Measurements from ENCODE around the gene IDH3G. TPM values are rescaled to one million over a fixed set of nuclear protein-coding genes. Genes with fewer than 3 reads are reported as not detected.

IDH3G gene
- total RNA-seq, 1 experiment from 2014 or later: 52.0 TPM

DNA sequence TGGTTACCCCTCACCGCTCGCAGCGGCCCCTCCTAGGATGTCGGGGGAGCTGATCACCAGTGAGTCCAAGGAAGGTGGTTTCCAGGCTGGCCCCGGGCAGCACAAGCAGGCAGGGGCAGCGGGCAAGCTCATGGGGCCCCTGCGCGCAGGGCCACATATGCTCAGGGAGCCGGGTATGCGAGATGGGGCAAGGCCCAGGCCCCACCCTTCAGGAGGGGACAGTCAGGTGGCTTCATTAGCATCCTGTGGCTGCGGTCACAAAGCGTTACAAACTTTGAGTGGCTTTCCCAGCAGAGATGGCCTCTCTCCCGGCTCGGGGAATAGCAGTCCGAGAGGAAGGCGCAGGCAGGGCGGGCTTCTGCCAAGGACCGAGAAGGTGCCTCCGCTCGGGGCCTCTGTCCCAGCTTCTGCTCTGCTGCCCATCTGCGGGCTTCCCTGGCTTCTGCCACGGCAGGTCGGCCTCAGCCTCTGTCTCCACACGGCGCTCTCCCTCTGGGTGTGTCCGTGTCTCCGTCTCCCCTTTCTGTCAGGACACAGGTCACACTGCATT lies 56.0 kb downstream of the IDH3G start:
- no peak for DNase-seq (ENCODE audit: low spot score)
- Histone ChIP-seq H3K4me3 (ENCODE audit: low read depth, low read length, poor library complexity, severe bottlenecking) (no peak overlapping the region), H3K9me3 (ENCODE audit: low read depth, low read length, poor library complexity, severe bottlenecking) (no peaks in the 10 kb centered on the region), H3K27ac (ENCODE audit: low read depth, low read length, poor library complexity, severe bottlenecking) (no peak overlapping the region), H3K27me3 (replicated peaks; ENCODE audit: insufficient read depth, low read depth, low read length, poor library complexity) (no peaks in the 10 kb centered on the region), H3K36me3 (ENCODE audit: insufficient read depth, low read length, poor library complexity, severe bottlenecking) (no peaks in the 10 kb centered on the region), H3K4me1 (ENCODE audit: insufficient read depth, low read length, poor library complexity, severe bottlenecking) (no peaks in the 10 kb centered on the region)
- BruUV-seq (replicated peaks): no TSS peak
- POLR2A ChIA-PET (ENCODE audit: low non-redundant PET): no interaction called here
- CTCF ChIA-PET: no interaction called here
- intact Hi-C loops (cut with micrococcal nuclease; ENCODE audit: unreplicated experiment): no loop called here
- TF ChIP-seq, protein P1, sequence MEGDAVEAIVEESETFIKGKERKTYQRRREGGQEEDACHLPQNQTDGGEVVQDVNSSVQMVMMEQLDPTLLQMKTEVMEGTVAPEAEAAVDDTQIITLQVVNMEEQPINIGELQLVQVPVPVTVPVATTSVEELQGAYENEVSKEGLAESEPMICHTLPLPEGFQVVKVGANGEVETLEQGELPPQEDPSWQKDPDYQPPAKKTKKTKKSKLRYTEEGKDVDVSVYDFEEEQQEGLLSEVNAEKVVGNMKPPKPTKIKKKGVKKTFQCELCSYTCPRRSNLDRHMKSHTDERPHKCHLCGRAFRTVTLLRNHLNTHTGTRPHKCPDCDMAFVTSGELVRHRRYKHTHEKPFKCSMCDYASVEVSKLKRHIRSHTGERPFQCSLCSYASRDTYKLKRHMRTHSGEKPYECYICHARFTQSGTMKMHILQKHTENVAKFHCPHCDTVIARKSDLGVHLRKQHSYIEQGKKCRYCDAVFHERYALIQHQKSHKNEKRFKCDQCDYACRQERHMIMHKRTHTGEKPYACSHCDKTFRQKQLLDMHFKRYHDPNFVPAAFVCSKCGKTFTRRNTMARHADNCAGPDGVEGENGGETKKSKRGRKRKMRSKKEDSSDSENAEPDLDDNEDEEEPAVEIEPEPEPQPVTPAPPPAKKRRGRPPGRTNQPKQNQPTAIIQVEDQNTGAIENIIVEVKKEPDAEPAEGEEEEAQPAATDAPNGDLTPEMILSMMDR (conservative IDR thresholded peaks at IDR 0.05; ENCODE audit: low read depth, low read length): no peak
- TF ChIP-seq EZH2 (IDR thresholded peaks at IDR 0.05; ENCODE audit: borderline replicate concordance, low read depth, low read length, poor library complexity, severe bottlenecking): no peak

DNA sequence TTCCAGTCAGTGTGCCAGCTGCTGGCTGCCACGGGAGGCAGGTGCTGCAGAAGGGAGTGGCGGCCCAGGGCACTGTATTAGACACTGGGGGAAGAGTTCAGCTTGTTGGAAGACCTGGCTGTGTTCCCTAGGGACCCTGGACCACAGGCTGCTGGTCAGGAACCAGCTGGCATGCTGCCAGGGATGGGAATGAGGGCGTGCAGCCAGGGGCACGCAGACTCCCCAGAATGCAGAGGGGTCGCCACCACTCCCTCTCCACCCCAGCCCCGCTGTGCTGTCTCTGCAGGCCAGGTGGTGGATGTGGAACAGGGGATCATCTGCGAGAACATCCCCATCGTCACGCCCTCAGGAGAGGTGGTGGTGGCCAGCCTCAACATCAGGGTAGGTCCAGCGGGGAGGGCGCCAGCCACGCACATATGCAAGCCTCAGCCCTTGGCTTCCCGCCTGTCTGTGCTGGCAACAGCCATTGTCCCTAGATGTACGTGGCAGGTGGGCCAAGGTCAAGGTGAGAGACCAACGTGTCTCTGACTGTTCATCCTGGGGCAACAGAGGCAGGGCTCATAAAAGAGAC lies 57.2 kb downstream of the IDH3G start:
- no TSS peak for BruUV-seq (replicated peaks)
- Histone ChIP-seq H3K9me3 (ENCODE audit: low read depth, low read length, poor library complexity, severe bottlenecking) (no peaks in the 10 kb centered on the region), H3K27me3 (replicated peaks; ENCODE audit: insufficient read depth, low read depth, low read length, poor library complexity) (no peaks in the 10 kb centered on the region), H3K4me1 (ENCODE audit: insufficient read depth, low read length, poor library complexity, severe bottlenecking) (no peaks in the 10 kb centered on the region), H3K36me3 (ENCODE audit: insufficient read depth, low read length, poor library complexity, severe bottlenecking) (no peaks in the 10 kb centered on the region), H3K4me3 (ENCODE audit: low read depth, low read length, poor library complexity, severe bottlenecking) (no peak overlapping the region), H3K27ac (ENCODE audit: low read depth, low read length, poor library complexity, severe bottlenecking) (no peak overlapping the region)
- POLR2A ChIA-PET (ENCODE audit: low non-redundant PET): no interaction called here
- TF ChIP-seq, protein P1 (conservative IDR thresholded peaks at IDR 0.05; ENCODE audit: low read depth, low read length): no peak
- TF ChIP-seq EZH2 (IDR thresholded peaks at IDR 0.05; ENCODE audit: borderline replicate concordance, low read depth, low read length, poor library complexity, severe bottlenecking): no peak
- intact Hi-C loops (cut with micrococcal nuclease; ENCODE audit: unreplicated experiment): no loop called here
- CTCF ChIA-PET: no interaction called here
- DNase-seq (ENCODE audit: low spot score): no peak

DNA sequence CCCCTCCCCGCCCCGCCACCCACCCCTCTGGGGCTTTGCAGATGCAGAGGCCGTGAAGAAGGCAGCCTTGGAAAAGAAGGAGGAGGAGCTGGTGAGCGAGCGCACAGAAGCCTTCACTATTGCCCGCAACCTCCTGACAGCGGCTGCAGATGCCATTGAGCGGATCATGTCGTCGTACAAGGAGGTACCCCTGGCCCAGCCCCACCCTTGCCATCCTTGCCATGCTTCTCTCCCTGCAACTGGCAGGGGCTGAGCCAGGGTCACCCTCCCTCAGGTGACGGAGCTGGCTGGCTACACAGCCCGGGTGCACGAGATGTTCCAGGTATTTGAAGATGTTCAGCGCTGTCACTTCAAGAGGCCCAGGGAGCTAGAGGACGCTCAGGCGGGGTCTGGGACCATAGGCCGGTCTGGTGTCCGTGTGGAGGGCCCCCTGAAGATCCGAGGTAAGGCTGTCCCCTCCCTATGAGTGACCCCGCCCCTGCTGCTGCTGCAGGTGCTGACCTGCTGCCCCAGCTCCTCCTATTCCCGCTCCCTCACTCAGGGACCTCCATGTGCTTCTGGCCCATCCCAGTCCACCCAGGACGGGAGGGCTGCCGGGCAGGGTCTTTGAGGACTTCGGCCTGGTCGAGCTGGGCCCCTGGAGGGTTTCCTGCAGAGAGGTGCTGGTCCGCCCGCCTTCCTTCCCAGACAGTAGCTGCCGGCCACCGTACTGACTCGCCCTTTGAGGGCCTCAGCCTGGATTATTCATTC lies 57.9 kb downstream of the IDH3G start:
- ChIA-PET CTCF (no interaction called here), POLR2A (ENCODE audit: low non-redundant PET) (no interaction called here)
- Histone ChIP-seq H3K4me3 (ENCODE audit: low read depth, low read length, poor library complexity, severe bottlenecking) (no peak overlapping the region), H3K4me1 (ENCODE audit: insufficient read depth, low read length, poor library complexity, severe bottlenecking) (no peaks in the 10 kb centered on the region), H3K27ac (ENCODE audit: low read depth, low read length, poor library complexity, severe bottlenecking) (no peak overlapping the region), H3K9me3 (ENCODE audit: low read depth, low read length, poor library complexity, severe bottlenecking) (no peaks in the 10 kb centered on the region), H3K27me3 (replicated peaks; ENCODE audit: insufficient read depth, low read depth, low read length, poor library complexity) (no peaks in the 10 kb centered on the region), H3K36me3 (ENCODE audit: insufficient read depth, low read length, poor library complexity, severe bottlenecking) (no peaks in the 10 kb centered on the region)
- no TSS peak for BruUV-seq (replicated peaks)
- DNase-seq (ENCODE audit: low spot score): no peak
- intact Hi-C loops (cut with micrococcal nuclease; ENCODE audit: unreplicated experiment): no loop called here
- no peak for TF ChIP-seq EZH2 (IDR thresholded peaks at IDR 0.05; ENCODE audit: borderline replicate concordance, low read depth, low read length, poor library complexity, severe bottlenecking)
- TF ChIP-seq, protein P1 (conservative IDR thresholded peaks at IDR 0.05; ENCODE audit: low read depth, low read length): no peak

Other genes with a start within 250 kb of the IDH3G start
- 27.1 and 32.4 TPM in 2 replicates for gene CCNQ, start 195.2 kb downstream of the IDH3G start, total RNA-seq (2021)
- gene DUSP9, start 147.2 kb downstream of the IDH3G start, total RNA-seq (2021): 0.92 and 1.4 TPM in 2 replicates
- gene PNCK, start 120.6 kb downstream of the IDH3G start, total RNA-seq (2021): 0.52 and 0.60 TPM in 2 replicates
- 41.4 and 49.8 TPM in 2 replicates for gene SLC6A8, start 106.4 kb downstream of the IDH3G start, total RNA-seq (2021)
- gene BCAP31, start 70.0 kb downstream of the IDH3G start, total RNA-seq (2021): 219 and 235 TPM in 2 replicates
- gene ABCD1, start 69.5 kb downstream of the IDH3G start, total RNA-seq (2021): 7.8 and 8.0 TPM in 2 replicates
- 0.59 TPM in 1 of 2 replicates, not detected in the other for gene PLXNB3, start 30.1 kb downstream of the IDH3G start, total RNA-seq (2021)
- gene SRPK3, start 13.3 kb downstream of the IDH3G start, total RNA-seq (2021): not detected in 2 replicates
- 205 and 214 TPM in 2 replicates for gene SSR4, start 293 bp upstream of the IDH3G start, total RNA-seq (2021)
- gene PDZD4, start 36.2 kb upstream of the IDH3G start, total RNA-seq (2021): 2.6 and 6.0 TPM in 2 replicates
- 0.64 and 0.87 TPM in 2 replicates for gene L1CAM, start 91.8 kb upstream of the IDH3G start, total RNA-seq (2021)
- gene AVPR2, start 110.3 kb upstream of the IDH3G start, total RNA-seq (2021): not detected in 2 replicates
- 43.0 and 45.7 TPM in 2 replicates for gene ARHGAP4, start 131.9 kb upstream of the IDH3G start, total RNA-seq (2021)
- gene NAA10, start 140.7 kb upstream of the IDH3G start, total RNA-seq (2021): 136 and 140 TPM in 2 replicates
- 3.4 and 5.7 TPM in 2 replicates for gene RENBP, start 150.3 kb upstream of the IDH3G start, total RNA-seq (2021)
- 124 and 137 TPM in 2 replicates for gene HCFC1, start 177.4 kb upstream of the IDH3G start, total RNA-seq (2021)
- 2.8 and 6.8 TPM in 2 replicates for gene TMEM187, start 178.4 kb upstream of the IDH3G start, total RNA-seq (2021)
- 118 and 147 TPM in 2 replicates for gene IRAK1, start 225.5 kb upstream of the IDH3G start, total RNA-seq (2021)